A375 (cell line): ENCODE measurements around the gene DGKK. TPM values are rescaled to one million over a fixed set of nuclear protein-coding genes. Genes with fewer than 3 reads are reported as not detected.

Source experiments
- total RNA-seq: library from RNA; depleted of rRNA; stranded (reverse); fragments of >200 nt; shearing (Covaris generic); gene quantifications from 2 replicates; pipeline ENCODE4 v1.2.3, GENCODE V29; 2014; rRNA removed

Gene DGKK
- total RNA-seq: not detected in 2 replicates

GRCh38 chrX:50470103-50471031 lies at the start of gene DGKK:
Gene DGKK, minus strand, starts transcription at chrX:50470825. Its CDS starts 147 bp downstream, at chrX:50470678.

